HG03442 (cell line): ENCODE results near the gene KNDC1.
"Not testable (repeated sequence)": the region's sequence is repeated elsewhere in the genome, so short reads cannot be mapped to it uniquely, and the experiment has no call there.

ENCODE experiments used
- ATAC-seq: cut with Tn5 transposase; IDR thresholded peaks from one replicate; pipeline ENCODE4 v1.9.1; 2021; ENCODE audit warnings: mild to moderate bottlenecking, moderate library complexity; ENCODE audit not compliant: unreplicated experiment

Gene KNDC1

DNA sequence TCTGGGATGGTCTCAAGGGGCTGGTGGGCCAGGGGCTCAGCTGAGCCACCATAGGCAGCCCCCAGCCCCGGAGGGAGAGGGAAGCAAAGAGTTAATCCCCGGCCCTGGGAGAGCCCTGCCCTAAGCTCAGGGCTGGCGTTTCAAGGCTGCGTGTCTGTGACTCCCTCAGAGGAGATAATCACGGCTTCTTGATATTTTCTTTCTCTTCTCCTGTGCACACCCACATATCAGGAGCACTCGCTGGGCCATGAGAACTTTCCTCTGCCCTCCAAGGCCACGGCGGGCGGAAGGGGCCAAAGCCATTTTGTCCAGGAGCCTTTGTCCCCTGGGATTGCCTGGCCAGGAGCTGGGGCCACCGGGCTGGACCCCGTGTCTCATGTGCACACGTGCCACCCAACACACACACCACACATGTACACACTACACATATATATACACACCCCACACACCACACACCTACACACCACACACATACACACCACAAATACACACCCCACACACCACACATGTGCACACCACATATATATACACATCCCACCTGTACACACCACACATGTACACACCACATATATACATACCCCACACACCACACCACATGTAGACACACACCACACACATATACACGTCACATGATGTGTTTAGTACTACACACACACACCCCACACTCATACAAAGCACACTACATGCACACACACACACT lies 94.6 kb downstream of the KNDC1 start:
- ATAC-seq: no peak

DNA sequence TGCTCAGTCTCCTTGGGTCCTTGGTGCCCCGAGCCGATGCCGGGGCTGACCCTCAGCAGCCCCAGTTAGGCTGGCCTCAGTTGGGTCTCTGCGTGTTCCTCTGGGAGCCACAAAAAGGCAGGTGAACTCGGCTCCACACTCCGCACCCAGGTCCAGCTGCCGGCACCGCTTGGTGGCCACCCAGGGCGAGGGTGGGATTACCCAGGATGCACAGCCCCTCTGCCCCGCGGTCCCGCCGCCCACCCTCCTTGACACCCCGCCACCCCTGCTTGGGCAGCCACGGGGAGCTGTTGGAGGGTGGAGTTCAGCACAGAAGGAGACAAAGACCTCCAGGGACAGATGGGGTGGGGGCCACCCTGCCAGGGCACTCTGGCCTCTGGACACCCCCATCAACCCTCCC lies 95.3 kb downstream of the KNDC1 start:
- no peak for ATAC-seq

DNA sequence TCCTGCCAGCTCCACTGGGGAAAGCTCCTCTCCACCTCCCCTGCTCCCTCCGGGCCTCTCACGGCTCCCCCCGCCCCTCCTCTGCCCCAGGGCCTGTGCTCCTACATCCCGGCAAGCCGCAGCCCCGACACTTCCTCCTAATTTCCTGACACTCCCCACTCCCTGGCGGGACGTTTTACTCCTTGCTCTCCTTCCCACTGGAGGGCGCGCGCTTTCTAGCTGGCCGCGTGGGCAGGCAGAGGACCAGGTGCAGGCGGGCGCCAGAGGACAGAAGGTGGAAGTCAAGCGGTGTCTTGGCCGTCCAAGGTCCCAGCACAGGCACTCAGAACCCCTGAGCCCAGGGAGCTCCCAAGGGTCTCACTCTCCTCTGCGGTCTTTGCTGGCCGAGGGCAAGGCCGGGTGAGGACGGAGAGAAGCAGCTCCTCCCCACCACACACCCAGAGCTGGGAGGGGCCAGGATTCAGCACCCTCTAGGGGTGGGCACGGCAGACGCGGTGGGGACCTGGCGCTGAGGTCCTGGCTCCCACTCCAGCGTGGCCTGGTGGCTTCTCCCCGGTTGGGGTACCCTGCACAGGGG lies 97.6 kb downstream of the KNDC1 start:
- ATAC-seq: no peak

DNA sequence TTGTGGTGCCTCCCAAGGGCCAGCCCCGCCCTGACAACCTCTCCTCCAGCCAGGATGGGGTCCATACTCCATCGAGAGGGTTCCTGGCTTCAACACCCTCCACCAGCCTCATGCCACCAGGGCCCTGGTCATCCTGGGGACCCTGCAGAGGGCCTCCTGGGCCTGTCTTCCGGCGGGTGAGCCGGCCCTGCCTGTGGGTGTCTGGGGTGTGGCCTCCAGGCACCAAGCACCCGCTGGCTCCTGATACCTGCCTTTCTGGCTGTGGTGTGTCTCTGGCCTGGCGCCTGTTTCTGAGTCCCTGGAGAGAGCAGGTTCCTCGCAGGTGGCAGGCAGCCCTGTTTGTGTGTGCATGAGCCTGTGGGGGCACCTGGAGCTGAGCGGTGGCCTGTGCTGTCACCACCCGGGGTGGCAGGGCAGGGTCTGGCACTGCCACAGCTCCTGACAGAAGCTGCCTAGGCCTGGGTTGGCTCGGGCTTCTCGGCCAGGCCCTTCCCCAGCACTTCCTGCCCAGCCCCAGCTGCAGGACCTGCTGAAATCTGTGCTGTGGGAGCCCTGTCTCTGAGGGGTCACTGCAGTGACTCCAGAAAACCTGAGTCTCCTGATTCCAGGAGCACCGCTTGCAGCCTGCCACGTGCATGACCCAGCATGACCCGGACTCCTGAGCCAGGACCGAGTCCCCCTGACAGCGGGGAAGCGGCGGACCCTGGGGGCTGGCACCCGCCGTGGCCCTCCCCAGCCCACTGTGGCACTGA lies 98.2 kb downstream of the KNDC1 start:
- ATAC-seq: no peak

DNA sequence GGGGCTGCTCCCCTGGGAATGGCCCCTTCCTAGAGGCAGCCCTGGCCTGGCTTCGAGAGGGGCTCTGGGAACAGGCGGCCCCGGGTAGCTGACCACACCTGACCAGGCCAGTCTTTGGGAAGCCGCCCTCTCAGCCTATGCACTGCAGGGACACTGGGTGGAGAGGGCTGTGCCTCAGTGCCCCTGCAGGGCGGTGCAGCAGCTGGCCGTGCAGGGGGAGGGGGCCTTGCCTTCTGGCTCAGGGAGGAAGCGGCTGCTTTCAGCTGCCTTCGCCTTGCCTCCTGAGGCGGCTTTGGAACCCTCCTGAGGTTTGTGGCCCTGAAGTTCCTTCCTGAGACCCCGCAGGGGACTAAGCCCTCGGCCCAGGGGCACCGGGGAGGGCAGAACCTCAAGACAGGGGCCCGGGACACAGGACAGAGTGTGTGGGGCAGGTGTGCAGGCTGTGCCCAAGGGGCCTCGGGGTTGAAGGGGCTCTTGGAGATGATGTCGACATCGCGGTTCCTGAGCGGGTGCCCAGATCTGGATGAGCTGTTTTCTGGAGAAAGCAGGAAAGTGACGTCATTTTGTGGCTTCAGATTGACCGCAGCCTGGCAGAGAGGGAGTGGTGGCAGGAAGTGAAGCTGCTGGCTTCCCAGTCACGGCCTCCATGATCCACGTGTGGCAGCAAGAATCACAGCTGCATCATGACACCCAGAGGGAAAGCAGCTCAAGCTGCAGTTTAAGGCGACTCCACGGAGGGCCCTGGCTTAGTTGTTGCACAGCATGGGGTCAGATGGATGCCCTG lies 99.0 kb downstream of the KNDC1 start:
- no peak for ATAC-seq

DNA sequence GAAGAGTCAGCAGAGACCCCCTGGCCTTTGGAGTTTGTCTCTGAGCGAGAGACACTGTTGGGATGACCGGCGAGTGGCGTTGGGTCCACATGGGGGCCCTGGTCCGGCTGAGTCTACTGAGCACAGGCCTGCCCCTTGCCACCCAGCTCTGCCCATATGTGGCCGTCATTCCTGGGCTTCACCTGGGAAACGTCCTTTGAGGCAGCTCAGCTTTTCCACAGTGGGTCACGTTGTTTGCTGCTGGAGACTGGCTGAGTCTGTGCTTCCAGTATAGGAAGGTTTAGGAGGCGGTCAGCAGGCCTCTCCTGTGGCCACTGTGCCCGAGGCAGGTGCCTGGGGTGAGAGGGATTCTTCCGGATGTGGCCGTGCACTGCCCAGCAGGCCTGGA lies 99.6 kb downstream of the KNDC1 start:
- no peak for ATAC-seq

DNA sequence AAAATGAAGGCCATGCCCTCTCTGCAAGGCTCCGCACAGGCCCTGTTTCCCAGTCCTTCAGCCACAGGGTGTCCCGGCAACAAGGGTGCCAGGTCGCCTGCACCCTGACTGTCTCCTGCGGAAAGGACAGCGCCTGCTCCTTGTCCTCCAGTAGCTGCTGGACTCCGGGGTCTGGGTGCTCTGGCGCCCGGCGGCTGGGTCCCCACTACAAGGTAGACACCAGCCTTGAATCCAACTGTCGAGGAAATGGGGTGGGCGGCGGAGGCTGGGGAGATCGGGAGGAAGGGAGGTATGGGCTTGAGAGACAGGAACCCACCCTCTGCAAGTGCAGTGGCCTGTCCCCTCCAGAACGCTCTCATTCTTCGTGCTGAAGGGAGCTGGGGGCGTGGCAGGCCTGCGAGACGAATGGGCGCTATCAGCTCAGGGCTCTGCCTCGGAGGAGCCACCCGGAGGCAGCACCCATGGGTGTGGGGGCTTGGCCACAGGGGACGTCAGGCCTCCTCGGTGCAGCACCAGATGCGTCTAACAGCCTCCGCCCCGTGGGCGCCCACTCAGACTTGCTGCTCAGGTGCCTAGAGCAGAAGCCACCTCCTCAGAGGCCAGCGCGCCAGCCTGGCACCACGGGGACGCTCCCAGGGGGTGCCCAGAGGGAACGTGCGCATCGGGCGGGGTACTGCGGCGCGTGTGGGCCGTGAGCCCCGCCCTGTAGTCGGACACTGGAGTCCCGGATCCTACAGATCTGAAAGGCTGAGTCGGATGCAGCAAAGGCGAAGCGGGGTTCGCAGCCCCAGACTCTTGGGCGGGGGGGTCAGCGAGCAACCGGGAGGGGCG lies 101.1 kb downstream of the KNDC1 start:
- peak; percentile 51 for ATAC-seq

DNA sequence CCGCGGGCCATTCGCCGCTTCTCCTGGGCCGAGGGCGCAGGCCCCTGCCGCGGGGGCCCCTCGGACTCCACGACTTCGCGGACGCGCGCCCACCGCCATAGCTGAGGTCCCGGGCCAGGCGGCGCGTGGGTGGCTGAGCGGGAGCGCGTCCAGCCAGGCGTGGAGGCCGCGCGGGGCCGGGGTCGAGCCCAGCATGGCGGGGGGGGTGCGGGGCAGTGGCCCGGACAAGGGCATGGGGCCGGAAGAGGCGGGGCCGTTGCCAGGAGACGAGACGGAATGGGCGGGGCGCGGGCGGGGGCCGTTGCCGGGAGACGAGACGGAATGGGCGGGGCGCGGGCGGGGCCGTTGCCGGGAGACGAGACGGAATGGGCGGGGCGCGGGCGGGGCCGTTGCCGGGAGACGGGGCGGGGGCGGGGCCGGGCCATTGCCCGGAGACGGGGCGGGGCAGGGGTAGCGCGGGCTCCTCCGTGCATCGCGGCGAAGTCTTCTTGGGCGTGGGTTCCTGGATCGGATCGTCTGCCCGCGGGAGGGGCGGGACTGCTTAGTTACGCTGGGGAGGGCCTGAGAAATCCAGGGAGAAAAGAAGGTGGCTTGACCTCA lies 101.8 kb downstream of the KNDC1 start:
- ATAC-seq: peak; percentile 49

DNA sequence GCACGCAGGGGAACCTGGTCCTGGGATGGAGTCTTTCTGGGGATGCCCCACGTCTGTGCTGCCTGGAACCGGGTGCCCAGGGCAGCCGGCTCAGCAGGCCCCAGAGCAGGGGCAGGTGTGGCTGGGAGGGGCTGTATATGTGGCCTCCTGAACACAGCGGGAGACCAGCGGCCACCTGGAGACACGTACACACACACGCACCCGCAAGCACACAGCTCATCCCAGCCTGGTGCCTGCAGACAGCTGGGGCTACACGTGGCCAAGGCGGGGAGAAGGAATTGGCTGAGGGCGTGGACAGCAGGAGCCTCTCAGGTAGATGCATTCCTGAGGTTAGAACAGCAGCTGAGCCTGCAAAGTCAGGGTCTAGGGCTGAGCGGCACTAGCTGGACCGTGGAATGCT lies 102.7 kb downstream of the KNDC1 start:
- ATAC-seq: no peak

DNA sequence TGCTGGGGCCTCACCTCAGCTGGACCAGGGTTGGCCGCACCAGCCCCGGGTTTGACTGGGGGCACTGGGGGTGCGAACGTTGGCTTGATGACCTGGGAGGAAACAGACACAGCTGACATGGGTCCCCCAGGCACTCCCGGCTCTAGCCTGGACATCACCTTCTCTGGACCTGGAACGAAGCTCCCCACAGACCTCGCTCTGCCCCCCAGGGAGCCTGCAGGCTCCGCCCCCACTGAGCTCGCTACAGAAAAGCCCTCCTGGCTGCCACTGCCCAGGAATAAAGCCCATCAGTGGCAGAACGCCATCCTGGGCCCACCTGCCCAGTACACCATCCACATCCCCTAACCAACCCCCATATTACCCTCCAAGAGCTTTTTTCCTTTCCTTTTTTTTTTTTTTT lies 103.7 kb downstream of the KNDC1 start:
- ATAC-seq: no peak

DNA sequence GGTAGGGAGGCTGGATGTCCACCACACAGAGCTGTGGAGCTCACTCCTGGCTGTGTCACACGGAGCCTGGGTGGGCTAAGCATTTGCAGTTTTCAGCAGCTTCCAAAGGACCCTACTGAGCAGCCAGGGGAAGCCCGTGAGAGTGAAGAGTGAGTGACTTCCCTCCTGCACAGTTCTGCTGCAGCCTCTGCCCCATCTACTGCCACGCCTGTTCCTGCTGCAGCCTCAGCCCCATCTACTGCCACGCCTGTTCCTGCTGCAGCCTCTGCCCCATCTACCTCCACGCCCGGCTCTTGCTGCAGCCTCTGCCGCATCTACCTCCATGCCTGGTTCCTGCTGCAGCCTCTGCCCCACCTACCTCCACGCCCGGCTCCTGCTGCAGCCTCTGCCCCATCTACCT lies 104.4 kb downstream of the KNDC1 start:
- no peak for ATAC-seq

DNA sequence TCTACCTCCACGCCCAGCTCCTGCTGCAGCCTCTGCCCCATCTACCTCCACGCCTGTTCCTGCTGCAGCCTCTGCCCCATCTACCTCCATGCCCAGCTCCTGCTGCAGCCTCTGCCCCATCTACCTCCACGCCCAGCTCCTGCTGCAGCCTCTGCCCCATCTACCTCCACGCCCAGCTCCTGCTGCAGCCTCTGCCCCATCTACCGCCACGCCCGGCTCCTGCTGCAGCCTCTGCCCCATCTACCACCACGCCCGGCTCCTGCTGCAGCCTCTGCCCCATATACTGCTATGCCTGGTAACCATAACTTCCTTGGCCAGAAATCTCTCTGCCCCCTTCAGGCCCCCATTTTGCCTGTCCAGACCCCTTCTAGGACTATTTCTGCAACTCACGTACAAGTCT lies 105.0 kb downstream of the KNDC1 start:
- not testable (repeated sequence) for ATAC-seq

DNA sequence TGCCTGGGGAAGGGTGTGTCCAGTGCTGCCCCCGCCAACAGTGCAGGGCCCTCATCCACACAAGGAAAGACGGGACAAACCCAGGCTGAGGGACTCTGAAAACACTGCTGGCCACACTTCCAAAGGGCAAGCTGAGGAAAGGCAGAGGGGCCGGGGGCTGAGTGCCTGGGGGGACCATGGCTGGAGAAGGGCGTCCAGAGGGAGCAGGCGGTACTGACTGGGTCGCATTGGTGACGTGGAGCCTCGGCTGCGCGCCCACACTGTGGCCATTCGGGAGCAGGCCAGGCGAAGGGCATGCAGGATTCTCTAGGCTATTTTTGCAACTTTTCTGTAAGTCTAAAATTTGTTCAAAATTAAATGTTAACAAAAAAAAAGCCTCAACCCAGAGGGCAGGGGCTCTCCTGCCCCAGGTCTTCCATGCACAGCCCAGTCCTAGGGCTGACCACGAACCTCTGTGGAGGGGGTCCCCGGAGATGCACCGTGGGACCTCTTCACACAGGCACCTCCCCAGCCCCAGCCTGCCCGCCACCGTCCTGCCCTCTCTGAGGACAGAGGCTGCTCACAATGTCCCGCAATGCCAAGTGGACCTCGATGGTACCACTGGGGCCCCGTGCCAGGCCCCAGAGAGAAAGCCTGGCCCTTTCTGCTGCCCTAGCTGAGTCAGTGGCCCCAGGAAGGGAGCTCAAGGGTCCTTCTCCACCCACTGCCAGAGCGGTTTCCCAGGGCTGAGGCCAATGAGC lies 106.2 kb downstream of the KNDC1 start:
- no peak for ATAC-seq

DNA sequence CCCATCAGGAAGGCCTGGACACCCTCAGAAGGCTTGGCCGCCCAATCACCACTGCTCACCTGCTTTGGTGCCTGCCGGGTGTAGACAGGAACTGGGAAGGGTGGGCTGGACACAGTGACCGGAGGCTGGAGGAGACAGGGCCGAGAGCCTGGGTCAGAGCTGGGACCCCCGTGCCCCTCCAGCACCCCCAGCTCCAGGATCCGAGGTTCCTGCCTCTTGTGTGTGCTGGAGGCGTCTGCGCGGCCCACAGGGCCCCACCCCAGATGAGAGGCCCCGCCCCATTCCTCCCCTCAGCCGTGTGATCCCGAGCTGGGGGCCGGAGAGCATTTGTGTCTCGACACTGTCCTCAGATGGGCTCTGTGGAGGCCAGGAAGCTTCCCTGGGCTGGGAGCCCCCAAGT lies 107.3 kb downstream of the KNDC1 start:
- ATAC-seq: no peak

DNA sequence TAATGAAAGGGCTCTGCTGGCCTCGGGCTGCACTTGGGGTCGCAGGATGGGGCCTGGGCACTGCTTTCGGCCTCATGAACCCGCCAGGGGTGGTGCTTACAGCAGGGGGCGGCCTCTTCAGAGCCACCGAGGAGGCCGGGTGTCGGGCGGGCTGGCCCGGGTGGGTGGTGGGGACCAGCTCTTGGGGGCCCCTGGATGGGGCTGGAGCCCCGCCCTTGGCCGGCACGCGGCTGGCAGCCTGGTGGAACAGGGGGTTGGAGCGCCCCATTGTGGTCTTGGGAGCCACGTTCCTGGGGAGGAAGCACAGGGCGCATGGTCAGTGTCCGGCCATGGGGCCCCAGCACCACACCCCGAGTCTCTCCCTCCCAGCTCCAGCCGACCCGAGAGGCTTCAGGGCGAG lies 107.8 kb downstream of the KNDC1 start:
- ATAC-seq: no peak

DNA sequence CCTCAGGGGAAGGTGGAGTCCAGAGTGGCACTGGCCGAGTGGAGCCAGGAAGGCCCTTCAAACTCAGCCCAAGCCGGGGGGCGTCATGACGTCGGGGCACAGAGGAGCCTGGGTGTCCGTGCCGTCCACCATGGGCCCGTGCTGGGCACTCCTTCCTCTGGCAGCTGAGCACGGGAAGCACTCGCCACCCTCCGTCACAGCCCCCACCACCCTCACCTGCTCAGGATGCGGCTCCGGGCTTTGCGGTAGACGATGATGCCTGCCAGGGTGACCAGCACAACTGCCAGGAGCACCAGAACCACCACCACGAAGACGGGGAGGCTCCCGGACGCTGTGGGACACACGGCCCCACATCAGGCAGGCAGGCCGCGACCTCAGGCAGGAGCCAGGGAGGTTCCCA lies 108.5 kb downstream of the KNDC1 start:
- no peak for ATAC-seq

DNA sequence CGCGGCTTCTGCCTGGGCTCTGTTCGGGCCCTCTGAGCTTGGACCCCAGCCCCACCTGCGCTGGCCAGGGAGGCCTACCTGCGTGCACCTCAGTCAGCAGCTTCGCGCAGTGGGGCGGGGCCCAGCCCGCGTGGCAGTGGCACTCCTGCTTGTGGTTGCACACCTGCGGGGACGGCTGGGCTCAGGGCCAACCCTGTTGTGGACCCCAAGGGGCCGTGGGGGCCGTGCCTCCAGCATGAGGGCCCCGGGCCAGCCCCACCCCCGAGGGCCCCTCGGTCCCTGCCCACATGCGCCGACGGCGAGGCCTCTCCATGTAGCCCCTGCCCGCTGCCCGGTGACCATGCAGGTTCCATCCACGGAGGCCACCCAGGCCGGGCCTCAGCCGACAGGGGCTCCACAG lies 109.3 kb downstream of the KNDC1 start:
- ATAC-seq: no peak

DNA sequence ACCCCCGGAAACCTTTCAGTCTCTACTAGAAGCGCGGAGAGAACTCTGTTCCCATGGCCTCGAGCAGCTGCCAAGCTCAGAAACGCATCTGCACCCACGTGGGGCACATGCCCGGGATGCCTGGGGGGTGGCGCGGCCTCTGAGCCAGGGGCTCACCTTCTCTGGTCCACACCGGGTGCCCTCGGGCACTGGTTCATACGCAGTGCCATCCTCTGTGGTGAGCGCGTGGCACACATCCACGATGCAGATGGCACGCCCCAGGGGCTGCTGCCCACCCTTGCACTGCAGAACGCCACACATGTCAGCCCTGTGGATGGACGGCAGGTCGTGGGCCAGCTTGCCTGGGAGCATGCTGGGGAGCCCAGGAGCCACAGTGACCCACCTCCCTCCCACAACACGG lies 110.2 kb downstream of the KNDC1 start:
- no peak for ATAC-seq

DNA sequence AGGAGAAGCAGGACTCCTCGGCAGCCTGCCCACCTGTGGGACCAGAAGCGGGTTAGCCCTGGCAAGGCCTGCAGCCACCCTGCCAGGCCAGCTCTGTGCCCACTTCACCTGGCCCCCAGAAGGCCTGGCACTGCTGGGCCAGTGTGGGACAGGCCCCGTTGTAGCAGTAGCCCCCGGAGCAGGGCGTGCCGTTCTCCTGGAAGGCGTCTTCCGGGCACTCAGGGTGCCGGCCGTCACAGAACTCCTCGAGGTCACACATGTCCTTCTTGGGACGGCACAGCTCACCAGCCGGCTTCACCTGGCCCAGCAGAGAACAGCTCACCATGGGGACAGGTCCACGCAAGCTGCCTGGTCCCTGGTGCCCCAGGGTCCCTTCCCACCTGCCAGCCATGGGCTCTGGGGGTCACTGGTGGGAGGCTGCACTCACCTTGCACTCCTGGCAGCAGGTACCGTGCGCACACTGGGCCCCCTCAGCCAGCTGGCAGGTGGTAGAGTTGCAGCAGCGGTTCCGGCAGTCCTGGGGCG lies 110.8 kb downstream of the KNDC1 start:
- no peak for ATAC-seq
